Measurements from ENCODE around the gene AOC2. TPM values are rescaled to one million over a fixed set of nuclear protein-coding genes. Genes with fewer than 3 reads are reported as not detected.
"Not testable (repeated sequence)": the region's sequence is repeated elsewhere in the genome, so short reads cannot be mapped to it uniquely, and the experiment has no call there.

Gene AOC2
- total RNA-seq, 1 donor from 2014 or later: not detected

DNA sequence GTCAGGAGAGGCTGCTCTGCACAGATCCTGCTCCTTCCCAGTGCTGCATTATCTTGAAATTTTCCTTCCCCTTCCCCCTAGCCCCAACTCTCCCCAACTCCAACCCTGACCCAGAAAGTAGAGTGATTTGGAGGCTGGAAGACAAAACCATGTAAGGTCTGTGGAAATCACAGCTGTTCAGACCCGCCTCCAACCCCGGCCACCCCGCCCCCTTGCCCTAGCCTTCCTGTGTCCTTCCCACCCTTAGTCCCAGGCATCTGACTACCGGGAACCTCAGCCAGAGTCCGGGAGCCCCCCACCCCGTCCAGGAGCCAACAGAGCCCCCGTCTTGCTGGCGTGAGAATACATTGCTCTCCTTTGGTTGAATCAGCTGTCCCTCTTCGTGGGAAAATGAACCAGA, 6.6 kb downstream of the AOC2 start, which contains the start of gene AOC3:
TSS of gene AOC3 (plus strand) at position 246 of the 400 bp plus-strand sequence. CDS start at position 391, 145 bp downstream.
- no peak for DNase-seq (ENCODE audit: low read depth)
- H3K4me3 ChIP-seq (ENCODE audit: low read depth, low read length): no peak within 1 kb of the TSS
- TF ChIP-seq, protein P1, sequence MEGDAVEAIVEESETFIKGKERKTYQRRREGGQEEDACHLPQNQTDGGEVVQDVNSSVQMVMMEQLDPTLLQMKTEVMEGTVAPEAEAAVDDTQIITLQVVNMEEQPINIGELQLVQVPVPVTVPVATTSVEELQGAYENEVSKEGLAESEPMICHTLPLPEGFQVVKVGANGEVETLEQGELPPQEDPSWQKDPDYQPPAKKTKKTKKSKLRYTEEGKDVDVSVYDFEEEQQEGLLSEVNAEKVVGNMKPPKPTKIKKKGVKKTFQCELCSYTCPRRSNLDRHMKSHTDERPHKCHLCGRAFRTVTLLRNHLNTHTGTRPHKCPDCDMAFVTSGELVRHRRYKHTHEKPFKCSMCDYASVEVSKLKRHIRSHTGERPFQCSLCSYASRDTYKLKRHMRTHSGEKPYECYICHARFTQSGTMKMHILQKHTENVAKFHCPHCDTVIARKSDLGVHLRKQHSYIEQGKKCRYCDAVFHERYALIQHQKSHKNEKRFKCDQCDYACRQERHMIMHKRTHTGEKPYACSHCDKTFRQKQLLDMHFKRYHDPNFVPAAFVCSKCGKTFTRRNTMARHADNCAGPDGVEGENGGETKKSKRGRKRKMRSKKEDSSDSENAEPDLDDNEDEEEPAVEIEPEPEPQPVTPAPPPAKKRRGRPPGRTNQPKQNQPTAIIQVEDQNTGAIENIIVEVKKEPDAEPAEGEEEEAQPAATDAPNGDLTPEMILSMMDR (conservative IDR thresholded peaks at IDR 0.05; ENCODE audit: low read depth, low read length): no peak

DNA sequence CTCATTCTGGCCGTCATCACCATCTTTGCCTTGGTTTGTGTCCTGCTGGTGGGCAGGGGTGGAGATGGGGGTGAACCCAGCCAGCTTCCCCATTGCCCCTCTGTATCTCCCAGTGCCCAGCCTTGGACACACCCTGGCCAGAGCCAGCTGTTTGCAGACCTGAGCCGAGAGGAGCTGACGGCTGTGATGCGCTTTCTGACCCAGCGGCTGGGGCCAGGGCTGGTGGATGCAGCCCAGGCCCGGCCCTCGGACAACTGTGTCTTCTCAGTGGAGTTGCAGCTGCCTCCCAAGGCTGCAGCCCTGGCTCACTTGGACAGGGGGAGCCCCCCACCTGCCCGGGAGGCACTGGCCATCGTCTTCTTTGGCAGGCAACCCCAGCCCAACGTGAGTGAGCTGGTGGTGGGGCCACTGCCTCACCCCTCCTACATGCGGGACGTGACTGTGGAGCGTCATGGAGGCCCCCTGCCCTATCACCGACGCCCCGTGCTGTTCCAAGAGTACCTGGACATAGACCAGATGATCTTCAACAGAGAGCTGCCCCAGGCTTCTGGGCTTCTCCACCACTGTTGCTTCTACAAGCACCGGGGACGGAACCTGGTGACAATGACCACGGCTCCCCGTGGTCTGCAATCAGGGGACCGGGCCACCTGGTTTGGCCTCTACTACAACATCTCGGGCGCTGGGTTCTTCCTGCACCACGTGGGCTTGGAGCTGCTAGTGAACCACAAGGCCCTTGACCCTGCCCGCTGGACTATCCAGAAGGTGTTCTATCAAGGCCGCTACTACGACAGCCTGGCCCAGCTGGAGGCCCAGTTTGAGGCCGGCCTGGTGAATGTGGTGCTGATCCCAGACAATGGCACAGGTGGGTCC, 7.2 kb downstream of the AOC2 start:
- DNase-seq (ENCODE audit: low read depth); H3K4me3 ChIP-seq (ENCODE audit: low read depth, low read length): not testable (repeated sequence)

DNA sequence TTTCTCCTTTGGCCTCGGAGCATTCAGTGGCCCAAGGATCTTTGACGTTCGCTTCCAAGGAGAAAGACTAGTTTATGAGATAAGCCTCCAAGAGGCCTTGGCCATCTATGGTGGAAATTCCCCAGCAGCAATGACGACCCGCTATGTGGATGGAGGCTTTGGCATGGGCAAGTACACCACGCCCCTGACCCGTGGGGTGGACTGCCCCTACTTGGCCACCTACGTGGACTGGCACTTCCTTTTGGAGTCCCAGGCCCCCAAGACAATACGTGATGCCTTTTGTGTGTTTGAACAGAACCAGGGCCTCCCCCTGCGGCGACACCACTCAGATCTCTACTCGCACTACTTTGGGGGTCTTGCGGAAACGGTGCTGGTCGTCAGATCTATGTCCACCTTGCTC, 8.0 kb downstream of the AOC2 start:
- H3K4me3 ChIP-seq (ENCODE audit: low read depth, low read length): no peak overlapping the region
- DNase-seq (ENCODE audit: low read depth): no peak
- TF ChIP-seq, protein P1 (conservative IDR thresholded peaks at IDR 0.05; ENCODE audit: low read depth, low read length): no peak

DNA sequence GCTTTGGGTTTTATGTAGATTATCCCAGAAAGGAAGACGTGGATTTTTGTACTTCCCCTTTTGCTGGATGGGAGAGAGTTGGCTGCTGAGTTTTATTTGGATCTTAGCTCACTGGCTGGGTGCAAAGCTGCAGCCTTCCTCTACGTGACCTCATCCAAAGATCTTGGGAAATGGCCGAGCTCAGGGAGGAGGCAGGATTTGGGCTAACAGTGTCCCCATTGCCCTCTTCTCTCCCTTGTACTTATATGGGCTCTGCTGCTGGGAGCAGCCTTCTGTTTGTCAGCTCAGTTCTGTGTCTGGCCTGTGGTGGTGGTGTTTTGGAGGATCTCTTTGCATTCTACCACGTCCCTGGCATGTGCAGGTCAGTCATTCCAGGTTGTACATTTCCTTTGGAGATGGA, 8.6 kb downstream of the AOC2 start:
- TF ChIP-seq, protein P1 (conservative IDR thresholded peaks at IDR 0.05; ENCODE audit: low read depth, low read length): no peak
- H3K4me3 ChIP-seq (ENCODE audit: low read depth, low read length): no peak overlapping the region
- no peak for DNase-seq (ENCODE audit: low read depth)

DNA sequence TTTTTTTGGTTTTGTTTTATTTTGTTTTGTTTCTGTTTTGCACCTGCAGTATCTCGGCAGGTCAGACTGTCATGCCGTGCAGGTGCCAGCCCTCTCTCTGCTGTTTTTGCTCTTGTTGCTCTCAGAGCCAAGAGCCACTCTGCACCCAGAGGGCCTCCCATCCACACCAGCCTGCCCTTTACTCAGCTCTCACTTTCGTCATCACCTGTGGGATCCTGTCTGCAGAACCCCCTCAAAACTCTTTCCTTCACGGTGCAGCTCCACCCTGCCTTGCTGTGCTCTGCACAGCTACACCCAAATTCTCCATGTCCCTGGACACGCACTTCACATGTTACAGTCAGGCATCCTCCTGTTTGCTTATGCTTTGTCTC, 9.2 kb downstream of the AOC2 start:
- DNase-seq (ENCODE audit: low read depth): no peak
- TF ChIP-seq, protein P1 (conservative IDR thresholded peaks at IDR 0.05; ENCODE audit: low read depth, low read length): no peak
- H3K4me3 ChIP-seq (ENCODE audit: low read depth, low read length): no peak overlapping the region

DNA sequence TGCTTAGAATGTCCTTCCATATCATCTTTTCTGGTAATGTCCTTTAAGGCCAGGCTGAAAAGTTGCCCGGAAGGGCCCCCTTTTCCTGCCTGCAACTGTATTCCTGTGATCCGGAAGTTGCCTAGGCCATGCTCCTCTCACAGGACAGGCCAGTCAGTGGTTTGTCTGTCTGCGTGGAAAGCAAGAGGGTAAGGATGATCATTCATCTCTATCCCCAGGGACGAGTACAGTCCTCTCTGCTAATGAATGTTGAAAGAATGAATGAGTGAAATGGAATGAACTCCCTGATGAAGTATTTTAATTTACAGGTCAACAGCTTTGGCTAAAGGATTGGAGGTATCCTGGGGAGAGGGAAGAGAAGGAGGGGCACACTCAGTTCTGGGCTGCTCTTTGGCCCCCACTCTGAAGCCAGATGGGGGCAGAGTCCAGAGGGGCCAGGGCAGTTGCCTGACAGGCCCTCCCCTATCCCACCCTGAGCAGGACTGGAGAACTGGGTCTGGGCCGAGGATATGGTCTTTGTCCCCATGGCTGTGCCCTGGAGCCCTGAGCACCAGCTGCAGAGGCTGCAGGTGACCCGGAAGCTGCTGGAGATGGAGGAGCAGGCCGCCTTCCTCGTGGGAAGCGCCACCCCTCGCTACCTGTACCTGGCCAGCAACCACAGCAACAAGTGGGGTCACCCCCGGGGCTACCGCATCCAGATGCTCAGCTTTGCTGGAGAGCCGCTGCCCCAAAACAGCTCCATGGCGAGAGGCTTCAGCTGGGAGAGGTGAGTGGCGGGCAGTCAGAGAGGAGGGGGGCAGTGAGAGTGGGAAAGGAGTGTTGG, 9.8 kb downstream of the AOC2 start:
- TF ChIP-seq, protein P1 (conservative IDR thresholded peaks at IDR 0.05; ENCODE audit: low read depth, low read length): no peak
- no peak for DNase-seq (ENCODE audit: low read depth)

DNA sequence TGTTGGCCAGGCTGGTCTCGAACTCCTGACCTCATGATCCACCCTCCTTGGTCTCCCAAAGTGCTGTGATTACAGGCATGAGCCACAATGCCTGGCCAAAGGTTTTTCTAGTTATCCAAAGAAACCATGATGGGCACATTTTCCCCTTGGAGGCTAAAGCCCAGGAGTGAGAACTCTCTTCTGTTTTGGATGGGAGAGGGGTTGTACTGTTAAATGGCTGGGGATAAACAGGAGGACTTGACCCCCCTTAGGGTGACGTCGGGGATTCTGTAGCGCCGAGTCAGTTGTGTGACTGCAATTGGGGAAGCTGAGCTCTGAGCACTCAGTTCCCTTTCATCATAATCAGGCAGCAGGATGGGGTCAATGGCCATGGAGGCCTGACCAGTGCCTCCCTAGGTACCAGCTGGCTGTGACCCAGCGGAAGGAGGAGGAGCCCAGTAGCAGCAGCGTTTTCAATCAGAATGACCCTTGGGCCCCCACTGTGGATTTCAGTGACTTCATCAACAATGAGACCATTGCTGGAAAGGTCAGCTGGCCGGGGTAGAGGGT, 10.7 kb downstream of the AOC2 start:
- TF ChIP-seq, protein P1 (conservative IDR thresholded peaks at IDR 0.05; ENCODE audit: low read depth, low read length): no peak

More for the DNA sequence above, 9.8 kb downstream of the AOC2 start:
- H3K4me3 ChIP-seq (ENCODE audit: low read depth, low read length): no peak overlapping the region

DNA sequence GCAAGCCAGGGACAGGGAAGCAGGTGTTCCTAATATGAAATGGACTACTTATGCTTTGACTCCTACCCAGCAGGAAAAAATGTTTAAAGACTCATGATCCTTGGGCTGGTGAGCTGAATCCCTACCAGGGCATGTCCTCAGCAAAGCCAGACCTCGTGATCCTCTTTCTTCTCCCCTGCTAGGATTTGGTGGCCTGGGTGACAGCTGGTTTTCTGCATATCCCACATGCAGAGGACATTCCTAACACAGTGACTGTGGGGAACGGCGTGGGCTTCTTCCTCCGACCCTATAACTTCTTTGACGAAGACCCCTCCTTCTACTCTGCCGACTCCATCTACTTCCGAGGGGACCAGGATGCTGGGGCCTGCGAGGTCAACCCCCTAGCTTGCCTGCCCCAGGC, 11.7 kb downstream of the AOC2 start:
- not testable (repeated sequence) for H3K4me3 ChIP-seq (ENCODE audit: low read depth, low read length)

More for the DNA sequence above, 10.7 kb downstream of the AOC2 start:
- no peak overlapping the region for H3K4me3 ChIP-seq (ENCODE audit: low read depth, low read length)
- DNase-seq (ENCODE audit: low read depth): no peak

DNA sequence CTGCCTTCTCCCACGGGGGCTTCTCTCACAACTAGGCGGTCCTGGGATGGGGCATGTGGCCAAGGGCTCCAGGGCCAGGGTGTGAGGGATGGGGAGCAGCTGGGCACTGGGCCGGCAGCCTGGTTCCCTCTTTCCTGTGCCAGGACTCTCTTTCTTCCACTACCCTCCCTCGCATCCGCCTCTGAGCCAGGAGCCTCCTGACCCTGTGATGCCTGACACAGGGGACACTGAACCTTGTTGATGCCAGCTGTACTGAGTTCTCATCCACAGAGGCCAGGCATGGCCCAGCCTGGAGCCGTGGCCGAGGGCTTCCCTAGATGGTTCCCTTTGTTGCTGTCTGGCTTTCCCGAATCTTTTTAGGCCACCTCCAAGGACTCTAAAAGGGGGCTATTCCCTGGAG, 12.1 kb downstream of the AOC2 start:
- not testable (repeated sequence) for DNase-seq (ENCODE audit: low read depth); H3K4me3 ChIP-seq (ENCODE audit: low read depth, low read length)

More for the DNA sequence above, 11.7 kb downstream of the AOC2 start:
- DNase-seq (ENCODE audit: low read depth): not testable (repeated sequence)
